Fibroblast of pulmonary artery (primary cell): ENCODE results near the gene ZBTB22.
A peak's percentile ranks its signal among the peaks of the same experiment; 100 is the strongest.

Experiments used
- DNase-seq: peaks from one replicate; pipeline ENCODE4 v3.0.0-alpha.2; 2010; ENCODE audit warnings: low read depth
- H3K4me3 ChIP-seq: replicated peaks from 2 replicates; pipeline ENCODE4 v1.5.1; 2011; ENCODE audit warnings: low read depth, mild to moderate bottlenecking, control low read depth, low read length, moderate library complexity
- CTCF ChIP-seq: IDR thresholded peaks from 2 replicates; pipeline ENCODE4 v1.5.1; 2011; ENCODE audit warnings: mild to moderate bottlenecking, control low read depth, low read length, inconsistent platforms; ENCODE audit errors: missing control alignments

Gene ZBTB22

GRCh38 chr6:33333666-33334065 is 16.1 kb upstream of the ZBTB22 start:
- DNase-seq, result no peak

GRCh38 chr6:33330736-33331135 is 13.2 kb upstream of the ZBTB22 start:
- DNase-seq, result no peak
- no peak overlapping the region for H3K4me3 ChIP-seq
- no peak for TF ChIP-seq CTCF

More at GRCh38 chr6:33333666-33334065, 16.1 kb upstream of the ZBTB22 start:
- TF ChIP-seq CTCF, result no peak
- H3K4me3 ChIP-seq, result no peak overlapping the region

GRCh38 chr6:33329058-33329457 is 11.5 kb upstream of the ZBTB22 start:
- no peak for TF ChIP-seq CTCF
- no peak for DNase-seq
- H3K4me3 ChIP-seq, result no peak overlapping the region

- no peak for TF ChIP-seq CTCF
- H3K4me3 ChIP-seq, result no peak overlapping the region
- DNase-seq, result no peak
These were observed 6.6 kb upstream of the ZBTB22 start for GRCh38 chr6:33324125-33324524.

GRCh38 chr6:33323623-33323948 is 6.0 kb upstream of the ZBTB22 start:
- DNase-seq, result no peak
- H3K4me3 ChIP-seq, result peak overlapping the region; percentile 87
- TF ChIP-seq CTCF, result no peak

GRCh38 chr6:33321227-33321626 is 3.7 kb upstream of the ZBTB22 start:
- DNase-seq, result no peak
- no peak for TF ChIP-seq CTCF
- H3K4me3 ChIP-seq, result peak overlapping the region; percentile 87

GRCh38 chr6:33320315-33321181 is 3.0 kb upstream of the ZBTB22 start:
- no peak for TF ChIP-seq CTCF
- H3K4me3 ChIP-seq, result peak overlapping the region; percentile 34
- DNase-seq, result peak; percentile 93
